Panc1 (cell line): ENCODE data around the gene PTTG1IP2.

ENCODE experiments used
- POLR2AphosphoS5 ChIP-seq: IDR thresholded peaks from 2 replicates; pipeline ENCODE4 v1.6.1; 2012; ENCODE audit warnings: mild to moderate bottlenecking, low read depth, low read length, moderate library complexity
- TF ChIP-seq, protein P1 (sequence below): fragments of 450-650 bp; IDR thresholded peaks from 2 replicates; pipeline ENCODE4 v1.5.1; 2017; ENCODE audit warnings: mild to moderate bottlenecking

DNA sequence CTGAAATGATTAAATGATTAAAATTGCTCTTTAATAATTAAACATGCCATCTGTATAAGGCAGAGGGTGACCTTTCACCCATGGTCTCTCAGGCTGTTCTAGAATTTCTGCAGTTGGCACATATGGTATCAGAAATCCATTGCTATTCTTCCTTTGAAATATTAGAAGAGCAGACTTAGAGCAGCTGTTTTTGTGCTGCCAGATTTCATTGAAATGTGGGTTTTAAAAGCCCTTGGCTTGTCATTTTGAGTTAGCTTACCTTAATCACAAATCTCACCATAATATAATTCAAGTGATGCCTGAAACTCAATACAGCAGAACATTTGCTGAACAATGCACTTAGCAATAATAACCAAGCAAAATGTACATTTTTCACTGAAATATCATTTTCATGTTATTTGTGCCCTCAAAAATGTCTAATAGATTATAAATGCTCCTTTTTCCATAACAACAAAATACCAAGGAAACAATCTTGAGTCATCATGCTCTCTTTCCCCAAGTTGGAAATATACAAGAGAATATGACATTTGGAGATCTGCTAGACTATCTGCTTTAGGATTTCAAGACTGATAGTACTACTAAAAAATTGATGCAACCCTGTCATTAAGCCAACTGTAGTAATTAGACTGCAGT, 16.1 kb upstream of the PTTG1IP2 start:
- TF ChIP-seq, protein P1, sequence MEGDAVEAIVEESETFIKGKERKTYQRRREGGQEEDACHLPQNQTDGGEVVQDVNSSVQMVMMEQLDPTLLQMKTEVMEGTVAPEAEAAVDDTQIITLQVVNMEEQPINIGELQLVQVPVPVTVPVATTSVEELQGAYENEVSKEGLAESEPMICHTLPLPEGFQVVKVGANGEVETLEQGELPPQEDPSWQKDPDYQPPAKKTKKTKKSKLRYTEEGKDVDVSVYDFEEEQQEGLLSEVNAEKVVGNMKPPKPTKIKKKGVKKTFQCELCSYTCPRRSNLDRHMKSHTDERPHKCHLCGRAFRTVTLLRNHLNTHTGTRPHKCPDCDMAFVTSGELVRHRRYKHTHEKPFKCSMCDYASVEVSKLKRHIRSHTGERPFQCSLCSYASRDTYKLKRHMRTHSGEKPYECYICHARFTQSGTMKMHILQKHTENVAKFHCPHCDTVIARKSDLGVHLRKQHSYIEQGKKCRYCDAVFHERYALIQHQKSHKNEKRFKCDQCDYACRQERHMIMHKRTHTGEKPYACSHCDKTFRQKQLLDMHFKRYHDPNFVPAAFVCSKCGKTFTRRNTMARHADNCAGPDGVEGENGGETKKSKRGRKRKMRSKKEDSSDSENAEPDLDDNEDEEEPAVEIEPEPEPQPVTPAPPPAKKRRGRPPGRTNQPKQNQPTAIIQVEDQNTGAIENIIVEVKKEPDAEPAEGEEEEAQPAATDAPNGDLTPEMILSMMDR = no peak
- TF ChIP-seq POLR2AphosphoS5 = no peak
